SK-N-SH treated with all-trans-retinoic acid at 6 μM for 48 hours (cell line): ENCODE results near the gene MOAP1.

Experiments
- ARNTL ChIP-seq: fragments of 450-650 bp; formaldehyde crosslinking; IDR thresholded peaks from 2 replicates; pipeline ENCODE4 v1.5.0; 2020; ENCODE audit warnings: low read depth, mild to moderate bottlenecking, moderate library complexity, borderline replicate concordance
- BACH2 ChIP-seq: fragments of 250-450 bp; sonication (Bioruptor Pico); IDR thresholded peaks from 2 replicates; pipeline ENCODE4 v1.9.0; 2021; ENCODE audit warnings: mild to moderate bottlenecking, borderline replicate concordance
- ESRRG ChIP-seq: fragments of 250-450 bp; sonication (Bioruptor Pico); IDR thresholded peaks from 2 replicates; pipeline ENCODE4 v1.6.1; 2021; ENCODE audit warnings: mild to moderate bottlenecking
- ISL1 ChIP-seq: fragments of 250-450 bp; sonication (Bioruptor Pico); IDR thresholded peaks from 2 replicates; pipeline ENCODE4 v2.1.2; 2022; ENCODE audit warnings: mild to moderate bottlenecking, moderate library complexity
- OSR1 ChIP-seq: fragments of 250-450 bp; sonication (Bioruptor Pico); IDR thresholded peaks from 2 replicates; pipeline ENCODE4 v1.8.0; 2022; ENCODE audit warnings: moderate library complexity, mild to moderate bottlenecking, inconsistent platforms
- TOX ChIP-seq: fragments of 250-450 bp; sonication (Bioruptor Pico); IDR thresholded peaks from 2 replicates; pipeline ENCODE4 v1.8.0; 2021; ENCODE audit warnings: mild to moderate bottlenecking, moderate library complexity, borderline replicate concordance
- ZNF70 ChIP-seq: fragments of 450-650 bp; formaldehyde crosslinking; IDR thresholded peaks from 2 replicates; pipeline ENCODE4 v1.5.0; 2020; ENCODE audit warnings: mild to moderate bottlenecking, moderate library complexity
- TF ChIP-seq, protein P1 (sequence below): fragments of 250-450 bp; sonication (Bioruptor Pico); IDR thresholded peaks from 2 replicates; pipeline ENCODE4 v1.5.1; 2020; ENCODE audit warnings: low read depth, mild to moderate bottlenecking, moderate library complexity
- TF ChIP-seq, protein P2 (sequence below): fragments of 250-450 bp; sonication (Bioruptor Pico); IDR thresholded peaks from 2 replicates; pipeline ENCODE4 v1.8.0; 2020; ENCODE audit warnings: mild to moderate bottlenecking, moderate library complexity, borderline replicate concordance
- TF ChIP-seq, protein P3 (sequence below): fragments of 250-450 bp; sonication (Bioruptor Pico); IDR thresholded peaks from 2 replicates; pipeline ENCODE4 v1.5.0; 2020; ENCODE audit warnings: mild to moderate bottlenecking, moderate library complexity

GRCh38 chr14:93195316-93195999, 10.8 kb upstream of the MOAP1 start:
- no peak for TF ChIP-seq ESRRG
- no peak for TF ChIP-seq BACH2 (CRISPR knock-in tag)
- TF ChIP-seq TOX (CRISPR knock-in tag) = no peak
- no peak for TF ChIP-seq ZNF70 (CRISPR knock-in tag)
- TF ChIP-seq ISL1 (CRISPR knock-in tag) = no peak
- TF ChIP-seq ARNTL (CRISPR knock-in tag) = no peak
- TF ChIP-seq, protein P1, sequence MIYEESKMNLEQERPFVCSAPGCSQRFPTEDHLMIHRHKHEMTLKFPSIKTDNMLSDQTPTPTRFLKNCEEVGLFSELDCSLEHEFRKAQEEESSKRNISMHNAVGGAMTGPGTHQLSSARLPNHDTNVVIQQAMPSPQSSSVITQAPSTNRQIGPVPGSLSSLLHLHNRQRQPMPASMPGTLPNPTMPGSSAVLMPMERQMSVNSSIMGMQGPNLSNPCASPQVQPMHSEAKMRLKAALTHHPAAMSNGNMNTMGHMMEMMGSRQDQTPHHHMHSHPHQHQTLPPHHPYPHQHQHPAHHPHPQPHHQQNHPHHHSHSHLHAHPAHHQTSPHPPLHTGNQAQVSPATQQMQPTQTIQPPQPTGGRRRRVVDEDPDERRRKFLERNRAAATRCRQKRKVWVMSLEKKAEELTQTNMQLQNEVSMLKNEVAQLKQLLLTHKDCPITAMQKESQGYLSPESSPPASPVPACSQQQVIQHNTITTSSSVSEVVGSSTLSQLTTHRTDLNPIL = no peak
- TF ChIP-seq OSR1 (CRISPR knock-in tag) = no peak
- TF ChIP-seq, protein P2, sequence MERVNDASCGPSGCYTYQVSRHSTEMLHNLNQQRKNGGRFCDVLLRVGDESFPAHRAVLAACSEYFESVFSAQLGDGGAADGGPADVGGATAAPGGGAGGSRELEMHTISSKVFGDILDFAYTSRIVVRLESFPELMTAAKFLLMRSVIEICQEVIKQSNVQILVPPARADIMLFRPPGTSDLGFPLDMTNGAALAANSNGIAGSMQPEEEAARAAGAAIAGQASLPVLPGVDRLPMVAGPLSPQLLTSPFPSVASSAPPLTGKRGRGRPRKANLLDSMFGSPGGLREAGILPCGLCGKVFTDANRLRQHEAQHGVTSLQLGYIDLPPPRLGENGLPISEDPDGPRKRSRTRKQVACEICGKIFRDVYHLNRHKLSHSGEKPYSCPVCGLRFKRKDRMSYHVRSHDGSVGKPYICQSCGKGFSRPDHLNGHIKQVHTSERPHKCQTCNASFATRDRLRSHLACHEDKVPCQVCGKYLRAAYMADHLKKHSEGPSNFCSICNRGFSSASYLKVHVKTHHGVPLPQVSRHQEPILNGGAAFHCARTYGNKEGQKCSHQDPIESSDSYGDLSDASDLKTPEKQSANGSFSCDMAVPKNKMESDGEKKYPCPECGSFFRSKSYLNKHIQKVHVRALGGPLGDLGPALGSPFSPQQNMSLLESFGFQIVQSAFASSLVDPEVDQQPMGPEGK = no peak
- TF ChIP-seq, protein P3, sequence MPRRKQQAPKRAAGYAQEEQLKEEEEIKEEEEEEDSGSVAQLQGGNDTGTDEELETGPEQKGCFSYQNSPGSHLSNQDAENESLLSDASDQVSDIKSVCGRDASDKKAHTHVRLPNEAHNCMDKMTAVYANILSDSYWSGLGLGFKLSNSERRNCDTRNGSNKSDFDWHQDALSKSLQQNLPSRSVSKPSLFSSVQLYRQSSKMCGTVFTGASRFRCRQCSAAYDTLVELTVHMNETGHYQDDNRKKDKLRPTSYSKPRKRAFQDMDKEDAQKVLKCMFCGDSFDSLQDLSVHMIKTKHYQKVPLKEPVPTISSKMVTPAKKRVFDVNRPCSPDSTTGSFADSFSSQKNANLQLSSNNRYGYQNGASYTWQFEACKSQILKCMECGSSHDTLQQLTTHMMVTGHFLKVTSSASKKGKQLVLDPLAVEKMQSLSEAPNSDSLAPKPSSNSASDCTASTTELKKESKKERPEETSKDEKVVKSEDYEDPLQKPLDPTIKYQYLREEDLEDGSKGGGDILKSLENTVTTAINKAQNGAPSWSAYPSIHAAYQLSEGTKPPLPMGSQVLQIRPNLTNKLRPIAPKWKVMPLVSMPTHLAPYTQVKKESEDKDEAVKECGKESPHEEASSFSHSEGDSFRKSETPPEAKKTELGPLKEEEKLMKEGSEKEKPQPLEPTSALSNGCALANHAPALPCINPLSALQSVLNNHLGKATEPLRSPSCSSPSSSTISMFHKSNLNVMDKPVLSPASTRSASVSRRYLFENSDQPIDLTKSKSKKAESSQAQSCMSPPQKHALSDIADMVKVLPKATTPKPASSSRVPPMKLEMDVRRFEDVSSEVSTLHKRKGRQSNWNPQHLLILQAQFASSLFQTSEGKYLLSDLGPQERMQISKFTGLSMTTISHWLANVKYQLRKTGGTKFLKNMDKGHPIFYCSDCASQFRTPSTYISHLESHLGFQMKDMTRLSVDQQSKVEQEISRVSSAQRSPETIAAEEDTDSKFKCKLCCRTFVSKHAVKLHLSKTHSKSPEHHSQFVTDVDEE (CRISPR knock-in tag) = no peak
